Measurements from ENCODE around the gene OVCA2. TPM values are rescaled to one million over a fixed set of nuclear protein-coding genes. Genes with fewer than 3 reads are reported as not detected.

The OVCA2 gene
- polyA plus RNA-seq, 2 of the 4 experiments (the other 2 are of a cell fraction), result 54.6 to 66.3 TPM

DNA sequence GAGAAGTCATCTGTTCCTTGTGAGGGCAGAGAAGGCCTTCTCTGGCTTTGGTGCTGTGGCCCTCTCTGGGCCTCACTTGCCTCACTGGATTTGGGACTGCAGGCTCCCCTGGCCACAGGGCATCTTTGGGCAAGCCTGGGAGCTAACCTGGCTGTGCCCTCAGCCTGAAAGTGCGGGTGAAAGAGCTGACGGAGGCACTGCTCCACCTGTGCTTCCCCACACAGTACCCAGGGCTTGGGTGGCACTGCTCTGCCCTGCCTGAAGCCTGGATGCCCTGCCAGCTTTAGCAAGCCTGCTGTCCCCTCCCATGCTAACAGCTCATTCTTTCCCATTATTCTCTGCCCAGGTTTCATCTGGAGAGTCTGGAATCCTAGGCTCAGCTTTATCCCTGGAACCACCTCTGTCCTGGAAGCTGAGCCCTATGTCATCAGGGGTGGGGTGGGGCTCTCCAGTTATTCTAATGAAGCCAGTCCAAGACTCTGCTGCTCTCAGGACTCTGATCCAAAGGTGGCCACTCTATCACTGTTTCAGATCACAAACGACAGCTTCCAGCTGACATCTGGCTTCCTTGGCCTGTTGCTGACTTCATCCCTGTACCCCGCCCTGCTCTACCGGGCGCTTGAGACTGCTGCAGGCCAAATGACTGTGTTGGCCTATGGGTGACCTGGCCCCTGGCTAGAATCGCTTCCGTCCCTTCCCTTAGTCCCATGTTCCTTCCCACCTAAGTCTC, 42.4 kb downstream of the OVCA2 start:
- POLR2A ChIA-PET, result no interaction called here
- peak in 1 of 2 experiments; percentile 71 for DNase-seq (ENCODE audit: low read depth in 1 of 2, low spot score in 1 of 2)
- H3K4me3 ChIP-seq, result no peak overlapping the region
- ATAC-seq, result peak; percentile 27 to 58; a peak in 5 of 6 replicates
- CTCF ChIA-PET, result interaction anchor here (0.7 to 9.1 kb wide), 10 partner anchors 11 to 256 kb away, joined by 3 to 55 read pairs (median 4); partner anchors contain the start of gene HIC1
- peak overlapping the region; percentile 48 for H3K4me2 ChIP-seq
- no peaks in the 10 kb centered on the region for H3K9me3 ChIP-seq
- TF ChIP-seq, protein P1, sequence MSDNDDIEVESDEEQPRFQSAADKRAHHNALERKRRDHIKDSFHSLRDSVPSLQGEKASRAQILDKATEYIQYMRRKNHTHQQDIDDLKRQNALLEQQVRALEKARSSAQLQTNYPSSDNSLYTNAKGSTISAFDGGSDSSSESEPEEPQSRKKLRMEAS (IDR thresholded peaks at IDR 0.05), result no peak
- 0 out of 2 replicates have a peak, but pooled peaks have one; percentile 5 for TF ChIP-seq GATA3 (IDR thresholded peaks at IDR 0.05; ENCODE audit: borderline replicate concordance)
- no peak for FAIRE-seq
- H3K4me1 ChIP-seq, result peaks cover 27% of the 10 kb centered on the region
- peak overlapping the region; percentile 39 to 61; a peak in 5 of 6 replicates for H3K27ac ChIP-seq
- 43% methylated on average over 8 of the region's 8 CpGs for WGBS (ENCODE audit: missing lambda C conversion rate)

DNA sequence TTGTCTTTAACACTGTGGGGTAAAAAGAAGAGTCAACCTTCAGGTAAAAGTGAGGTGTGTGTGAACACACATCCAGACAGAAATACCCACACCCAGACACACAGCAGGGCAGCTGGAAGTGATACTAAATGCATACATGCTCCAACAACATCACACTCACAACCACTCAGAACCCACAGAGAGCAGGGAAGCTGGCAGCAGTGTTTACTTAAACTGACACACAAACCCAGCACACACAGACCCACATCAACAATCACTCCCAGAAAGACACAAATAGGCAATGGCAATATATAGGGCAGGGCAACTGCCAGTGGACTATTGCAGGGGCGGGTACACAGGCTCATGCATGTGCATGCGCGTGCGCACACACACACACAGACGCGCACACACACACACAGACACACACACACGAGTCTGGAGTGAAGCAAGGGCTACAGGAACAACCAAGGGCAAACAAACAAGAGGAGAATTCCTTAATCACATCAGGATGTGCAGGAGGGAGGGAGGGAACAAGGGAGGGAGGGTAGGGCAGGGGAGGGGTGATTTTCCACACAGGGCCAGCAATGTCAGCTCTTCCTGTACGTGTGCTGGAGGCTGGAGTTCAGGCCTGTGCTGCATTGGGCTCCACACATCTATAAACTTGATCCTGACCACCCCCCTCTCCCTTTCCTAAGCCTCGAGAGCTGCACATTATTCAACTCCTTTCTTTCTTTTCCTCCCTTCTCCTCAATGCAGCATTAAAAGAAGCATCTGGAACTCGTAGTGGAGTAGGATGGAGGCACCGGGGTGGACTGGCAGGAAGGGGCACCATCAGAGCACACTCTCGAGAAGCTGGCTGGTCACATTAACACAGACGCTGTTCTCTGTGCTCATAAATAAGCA, 43.2 kb downstream of the OVCA2 start:
- WGBS (ENCODE audit: missing lambda C conversion rate), result 73% methylated on average over 13 of the region's 13 CpGs
- Histone ChIP-seq H3K4me3 (no peak overlapping the region), H3K4me2 (peak overlapping the region; percentile 48), H3K4me1 (peaks cover 27% of the 10 kb centered on the region), H3K9me3 (no peaks in the 10 kb centered on the region), H3K27ac (peak overlapping the region; percentile 16 to 61; a peak in 4 of 6 replicates)
- ChIA-PET POLR2A (no interaction called here), CTCF (interaction anchor here (0.7 to 9.1 kb wide), 15 partner anchors 8 to 255 kb away, joined by 3 to 55 read pairs (median 4); partner anchors contain the start of gene HIC1)
- TF ChIP-seq CBX2 (IDR thresholded peaks at IDR 0.05; ENCODE audit: borderline replicate concordance, low read depth) (no peak), POLR2A (IDR thresholded peaks at IDR 0.05; ENCODE audit: low read length) (no peak), GATA3 (IDR thresholded peaks at IDR 0.05; ENCODE audit: borderline replicate concordance) (0 out of 2 replicates have a peak, but pooled peaks have one; percentile 6)
- FAIRE-seq (no peak), DNase-seq (ENCODE audit: low read depth in 1 of 2, low spot score in 1 of 2) (peak in 1 of 2 experiments; percentile 67), ATAC-seq (peak in 1 of 2 experiments; percentile 6; a peak in 2 of 6 replicates)

DNA sequence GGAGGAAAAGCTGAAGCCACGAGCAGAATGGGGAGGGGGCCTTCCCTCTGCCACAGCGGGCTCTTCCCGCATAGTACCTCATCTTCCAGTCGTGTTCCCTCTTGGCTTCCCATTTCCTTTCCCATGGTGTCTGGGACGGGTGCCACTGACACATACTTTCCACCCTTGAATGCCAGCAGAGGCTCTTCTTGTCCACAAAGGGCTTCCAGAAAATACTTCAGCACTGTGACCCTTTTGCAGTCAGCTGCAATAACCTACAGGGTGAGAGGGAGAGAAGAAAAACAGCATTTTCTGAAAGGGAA, 43.8 kb downstream of the OVCA2 start:
- DNase-seq (ENCODE audit: low read depth in 1 of 2, low spot score in 1 of 2) (no peak), FAIRE-seq (no peak), ATAC-seq (no peak)
- H3K27ac ChIP-seq, result no peak overlapping the region
- H3K4me3 ChIP-seq, result no peak overlapping the region
- no peaks in the 10 kb centered on the region for H3K9me3 ChIP-seq
- POLR2A ChIA-PET, result no interaction called here
- WGBS (ENCODE audit: missing lambda C conversion rate), result 78% methylated on average over 5 of the region's 5 CpGs
- H3K4me1 ChIP-seq, result peaks cover 27% of the 10 kb centered on the region
- CTCF ChIA-PET, result interaction anchor here (0.7 to 9.1 kb wide), 8 partner anchors 9 to 159 kb away, joined by 3 to 55 read pairs (median 6); no protein-coding TSS in a partner anchor
- TF ChIP-seq RFX5 (IDR thresholded peaks at IDR 0.05) (no peak), HOXB13 (CRISPR knock-in tag; IDR thresholded peaks at IDR 0.05; ENCODE audit: low read depth) (no peak), ZFP36 (IDR thresholded peaks at IDR 0.05; ENCODE audit: borderline replicate concordance, partially characterized antibody) (no peak), CHD2 (IDR thresholded peaks at IDR 0.05; ENCODE audit: low read length, partially characterized antibody) (no peak), RCOR1 (IDR thresholded peaks at IDR 0.05; ENCODE audit: low read depth, low read length) (no peak), ZSCAN20 (CRISPR knock-in tag; IDR thresholded peaks at IDR 0.05) (no peak), PHF8 (IDR thresholded peaks at IDR 0.05; ENCODE audit: borderline replicate concordance, low read depth) (no peak), TP53 (CRISPR knock-in tag; IDR thresholded peaks at IDR 0.05) (no peak), ATOH8 (CRISPR knock-in tag; IDR thresholded peaks at IDR 0.05; ENCODE audit: low read depth) (no peak), EHMT2 (IDR thresholded peaks at IDR 0.05; ENCODE audit: low read depth) (no peak), ELK1 (IDR thresholded peaks at IDR 0.05; ENCODE audit: low read depth, low read length) (no peak), HOXB5 (CRISPR knock-in tag; IDR thresholded peaks at IDR 0.05) (no peak), EHF (CRISPR knock-in tag; IDR thresholded peaks at IDR 0.05) (no peak), KDM1A (IDR thresholded peaks at IDR 0.05; ENCODE audit: low read depth) (no peak), BHLHE40 (IDR thresholded peaks at IDR 0.05; ENCODE audit: low read depth, low read length) (no peak), MYC (IDR thresholded peaks at IDR 0.05; ENCODE audit: borderline replicate concordance, low read length) (no peak), BCL3 (IDR thresholded peaks at IDR 0.05) (no peak), RNF2 (IDR thresholded peaks at IDR 0.05; ENCODE audit: borderline replicate concordance, low read depth) (no peak), POLR2A (IDR thresholded peaks at IDR 0.05; ENCODE audit: low read length) (no peak)
- TF ChIP-seq, protein P2, sequence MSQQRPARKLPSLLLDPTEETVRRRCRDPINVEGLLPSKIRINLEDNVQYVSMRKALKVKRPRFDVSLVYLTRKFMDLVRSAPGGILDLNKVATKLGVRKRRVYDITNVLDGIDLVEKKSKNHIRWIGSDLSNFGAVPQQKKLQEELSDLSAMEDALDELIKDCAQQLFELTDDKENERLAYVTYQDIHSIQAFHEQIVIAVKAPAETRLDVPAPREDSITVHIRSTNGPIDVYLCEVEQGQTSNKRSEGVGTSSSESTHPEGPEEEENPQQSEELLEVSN (IDR thresholded peaks at IDR 0.05; ENCODE audit: borderline replicate concordance, low read depth), result no peak
- 0 out of 3 replicates have a peak overlapping the region, but pooled peaks have one; percentile 48 for H3K4me2 ChIP-seq

All from A549 (cell line).